ENCODE measurements around the gene PCDHGB7.

PCDHGB7 gene

DNA sequence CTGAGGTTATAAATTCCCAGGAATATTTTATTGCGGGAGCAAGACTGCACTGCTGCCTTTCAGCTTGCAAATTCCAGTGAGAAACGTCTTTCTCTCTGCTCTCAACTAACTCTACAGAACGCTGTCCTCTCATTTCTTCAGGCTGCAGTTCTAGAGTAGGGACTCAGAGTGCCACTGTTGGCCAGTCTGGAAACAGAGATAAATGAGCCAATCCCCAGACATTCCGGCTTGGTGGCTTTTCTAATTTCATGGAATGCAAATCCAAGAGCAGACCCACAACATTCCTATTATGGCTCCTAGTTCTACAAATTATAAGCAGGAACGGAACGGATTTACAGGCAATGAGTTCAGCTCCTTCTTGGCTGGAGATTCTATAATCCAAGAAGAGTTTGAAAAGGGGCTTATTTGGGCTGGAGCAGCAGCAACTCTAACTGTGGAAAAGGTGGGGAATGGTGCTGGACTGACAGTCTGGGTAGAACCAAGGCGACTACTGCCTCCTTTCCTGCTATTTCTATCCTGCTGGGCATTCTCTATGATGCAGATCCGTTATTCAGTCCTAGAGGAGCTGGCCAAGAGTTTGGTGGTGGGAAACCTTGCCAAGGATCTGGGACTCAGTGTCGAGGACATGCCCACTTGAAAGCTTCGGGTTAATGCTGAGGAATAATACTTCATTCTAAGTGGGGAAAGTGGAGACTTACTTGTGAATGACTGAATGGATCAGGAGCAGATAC is 22.1 kb downstream of the PCDHGB7 start:
- H3K4me3 ChIP-seq (ENCODE audit: low read depth, low read length) = no peak overlapping the region
- TF ChIP-seq CTCF (conservative IDR thresholded peaks at IDR 0.05; ENCODE audit: low read depth, low read length) = no peak
- DNase-seq (ENCODE audit: low read depth) = no peak

DNA sequence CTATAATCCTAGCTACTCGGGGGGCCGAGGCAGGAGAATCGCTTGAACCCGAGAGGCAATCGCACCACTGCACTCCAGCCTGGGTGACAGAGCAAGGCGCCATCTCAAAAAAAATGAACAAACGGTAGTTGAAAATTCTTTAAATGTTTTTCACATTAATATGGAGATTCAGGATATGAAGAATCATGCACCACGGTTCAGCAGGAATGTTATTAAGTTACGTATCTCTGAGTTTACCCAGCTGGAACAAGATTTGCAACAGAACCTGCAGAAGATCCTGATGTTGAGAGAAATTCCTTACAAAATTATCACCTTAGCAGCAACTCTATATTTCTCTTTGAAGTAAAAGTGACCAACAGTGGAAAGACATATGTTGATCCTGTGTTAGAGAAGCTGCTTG is 22.9 kb downstream of the PCDHGB7 start:
- no peak for DNase-seq (ENCODE audit: low read depth)
- no peak for TF ChIP-seq CTCF (conservative IDR thresholded peaks at IDR 0.05; ENCODE audit: low read depth, low read length)
- no peak overlapping the region for H3K4me3 ChIP-seq (ENCODE audit: low read depth, low read length)

- H3K4me3 ChIP-seq (ENCODE audit: low read depth, low read length) = no peak overlapping the region
- no peak for DNase-seq (ENCODE audit: low read depth)
- TF ChIP-seq CTCF (conservative IDR thresholded peaks at IDR 0.05; ENCODE audit: low read depth, low read length) = no peak
Observed at GRCh38 chr5:141441571-141442170, 24.2 kb downstream of the PCDHGB7 start.

DNA sequence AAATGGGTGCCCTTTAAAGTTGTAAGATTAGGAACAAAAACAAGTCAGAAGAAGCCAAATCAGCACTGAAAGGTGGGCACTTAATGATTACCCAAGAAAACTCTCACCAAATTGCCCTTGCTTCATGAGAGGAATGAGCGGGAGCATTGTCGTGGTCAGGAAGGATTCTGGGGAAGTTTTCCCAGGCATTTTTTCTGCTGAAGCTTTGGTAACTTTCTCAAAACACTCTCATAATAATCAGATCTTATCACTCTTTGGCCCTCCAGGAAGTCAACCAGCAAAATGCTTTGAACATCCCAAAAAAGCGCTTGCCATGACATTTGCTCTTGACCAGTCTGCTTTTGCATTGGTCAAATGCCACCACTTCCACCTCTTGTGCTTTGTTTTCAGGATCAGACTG is 47.9 kb downstream of the PCDHGB7 start:
- H3K4me3 ChIP-seq (ENCODE audit: low read depth, low read length) = no peak overlapping the region
- no peak for DNase-seq (ENCODE audit: low read depth)
- no peak for TF ChIP-seq CTCF (conservative IDR thresholded peaks at IDR 0.05; ENCODE audit: low read depth, low read length)
